K562 (cell line): ENCODE measurements around the gene NUCKS1. TPM values are rescaled to one million over a fixed set of nuclear protein-coding genes. Genes with fewer than 3 reads are reported as not detected.

Experiments
- CC2D1A ChIP-seq: fragments of 450-650 bp; IDR thresholded peaks from 2 replicates; pipeline ENCODE4 v1.6.1; 2017; ENCODE audit warnings: mild to moderate bottlenecking
- CCAR2 ChIP-seq: fragments of 200-400 bp; formaldehyde crosslinking; IDR thresholded peaks from 2 replicates; pipeline ENCODE4 v1.6.1; 2017; ENCODE audit warnings: mild to moderate bottlenecking, low read depth, low read length
- CTBP1 ChIP-seq: fragments of 450-650 bp; IDR thresholded peaks from 2 replicates; pipeline ENCODE4 v1.6.1; 2016; ENCODE audit warnings: borderline replicate concordance
- GATA2 ChIP-seq: sonication (generic); formaldehyde crosslinking; IDR thresholded peaks from 2 replicates; pipeline ENCODE4 v1.4.0; 2020; ENCODE audit warnings: mild to moderate bottlenecking, missing genetic modification reagents
- LARP7 ChIP-seq: fragments of 450-650 bp; IDR thresholded peaks from 2 replicates; pipeline ENCODE4 v1.6.1; 2016
- NELFE ChIP-seq: IDR thresholded peaks from 2 replicates; pipeline ENCODE4 v1.6.1; 2011; ENCODE audit warnings: mild to moderate bottlenecking; ENCODE audit not compliant: insufficient read depth, insufficient read length
- NR2C1 ChIP-seq, 2 experiments: fragments of 450-650 bp; IDR thresholded peaks; 2 replicates each; pipeline ENCODE4 v1.6.1; 2017; ENCODE audit warnings: mild to moderate bottlenecking in 2 of 2, antibody characterized with exemption in 1 of 2, inconsistent platforms in 1 of 2, missing compliant biosample characterization in 1 of 2, missing genetic modification characterization in 1 of 2
- RAD21 ChIP-seq, 2 experiments: fragments of 250-450 bp in 1 of 2; fragments of 450-650 bp in 1 of 2; sonication (Bioruptor Pico) in 1 of 2; formaldehyde crosslinking in 1 of 2; IDR thresholded peaks in 1 of 2; conservative IDR thresholded peaks in 1 of 2; 2 replicates each; pipeline versions ENCODE4 v1.4.0 to v1.8.0; 2020 to 2022; ENCODE audit warnings: mild to moderate bottlenecking in 2 of 2, moderate library complexity in 1 of 2
- RBM15 ChIP-seq: fragments of 200-400 bp; formaldehyde crosslinking; IDR thresholded peaks from 2 replicates; pipeline ENCODE4 v1.6.1; 2018; ENCODE audit warnings: mild to moderate bottlenecking, low read length, moderate library complexity; ENCODE audit not compliant: insufficient read depth
- SP1 ChIP-seq: sonication (generic); formaldehyde crosslinking; IDR thresholded peaks from 2 replicates; pipeline ENCODE4 v1.8.1; 2022; ENCODE audit warnings: mild to moderate bottlenecking, missing genetic modification reagents
- TCFL5 ChIP-seq: fragments of 250-450 bp; sonication (Bioruptor Pico); conservative IDR thresholded peaks from 2 replicates; pipeline ENCODE4 v1.6.1; 2021; ENCODE audit warnings: mild to moderate bottlenecking, moderate library complexity, matching md5 sums
- WHSC1 ChIP-seq: IDR thresholded peaks from one replicate; pipeline ENCODE4 v1.6.1; 2012; ENCODE audit warnings: low read length, control low read depth, inconsistent platforms
- ZEB2 ChIP-seq: fragments of 450-650 bp; IDR thresholded peaks from 2 replicates; pipeline ENCODE4 v1.6.1; 2016
- ZFP36 ChIP-seq: fragments of 150-350 bp; IDR thresholded peaks from 2 replicates; pipeline ENCODE4 v1.6.1; 2018; ENCODE audit warnings: low read length, low read depth; ENCODE audit not compliant: partially characterized antibody
- polyA plus RNA-seq, 8 experiments: library from polyadenylated mRNA; depleted of rRNA in 4 of 8; stranded (reverse) in 5 of 8; unstranded in 3 of 8; fragments of >200 nt; fragmentation: Nextera tagmentation in 2 of 8; fragmentation: Illumina TruSeq in 1 of 8; extraction: Ambion mirVana in 2 of 8; extraction: Trizol in 1 of 8; gene quantifications; 2 replicates each; pipeline versions ENCODE4 v1.2.1 to v1.2.3, GENCODE V29; 2011 to 2014; ENCODE audit warnings: inconsistent platforms in 1 of 8, missing spikeins in 1 of 8
- total RNA-seq, 7 experiments: library from RNA; depleted of rRNA in 6 of 7; stranded (reverse); fragments of >200 nt in 6 of 7; fragmentation: Illumina TruSeq in 2 of 7; extraction: Trizol in 2 of 7; gene quantifications; 2 replicates each; pipeline versions ENCODE4 v1.2.1 to v1.2.3, GENCODE V29; 2011 to 2021; ENCODE audit warnings: low replicate concordance in 1 of 7
- TF ChIP-seq, protein P1 (sequence below), 2 experiments: fragments of 250-450 bp in 1 of 2; fragments of 450-650 bp in 1 of 2; sonication (Bioruptor Pico) in 1 of 2; IDR thresholded peaks; 2 replicates each; pipeline versions ENCODE4 v1.6.1 to v1.8.0; 2016 to 2021; ENCODE audit warnings: mild to moderate bottlenecking in 2 of 2, moderate library complexity in 2 of 2, missing compliant biosample characterization in 1 of 2, missing genetic modification characterization in 1 of 2
- TF ChIP-seq, protein P2 (sequence below): fragments of 250-450 bp; sonication (Bioruptor Pico); IDR thresholded peaks from 2 replicates; pipeline ENCODE4 v1.4.0; 2020
- TF ChIP-seq, protein P3 (sequence below): fragments of 250-450 bp; sonication (Bioruptor Pico); IDR thresholded peaks from 2 replicates; pipeline ENCODE4 v1.8.0; 2021; ENCODE audit warnings: borderline replicate concordance, mild to moderate bottlenecking, moderate library complexity; ENCODE audit not compliant: poor library complexity, severe bottlenecking
- TF ChIP-seq, protein P4 (sequence below), 2 experiments: IDR thresholded peaks; 2 replicates each; pipeline ENCODE4 v1.6.1; 2012; ENCODE audit warnings: improper control_type of control experiment in 2 of 2, low read depth in 2 of 2, low read length in 2 of 2, borderline replicate concordance in 1 of 2
- TF ChIP-seq, protein P5 (sequence below): fragments of 250-450 bp; sonication (Bioruptor Pico); IDR thresholded peaks from 2 replicates; pipeline ENCODE4 v1.5.0; 2021; ENCODE audit warnings: mild to moderate bottlenecking, borderline replicate concordance

NUCKS1 gene
- total and polyA plus RNA-seq, 9 of the 15 experiments (the other 6 are each of a cell fraction or from before 2014, with no cell fraction given) = 66.7 to 244 (median 149) TPM

DNA sequence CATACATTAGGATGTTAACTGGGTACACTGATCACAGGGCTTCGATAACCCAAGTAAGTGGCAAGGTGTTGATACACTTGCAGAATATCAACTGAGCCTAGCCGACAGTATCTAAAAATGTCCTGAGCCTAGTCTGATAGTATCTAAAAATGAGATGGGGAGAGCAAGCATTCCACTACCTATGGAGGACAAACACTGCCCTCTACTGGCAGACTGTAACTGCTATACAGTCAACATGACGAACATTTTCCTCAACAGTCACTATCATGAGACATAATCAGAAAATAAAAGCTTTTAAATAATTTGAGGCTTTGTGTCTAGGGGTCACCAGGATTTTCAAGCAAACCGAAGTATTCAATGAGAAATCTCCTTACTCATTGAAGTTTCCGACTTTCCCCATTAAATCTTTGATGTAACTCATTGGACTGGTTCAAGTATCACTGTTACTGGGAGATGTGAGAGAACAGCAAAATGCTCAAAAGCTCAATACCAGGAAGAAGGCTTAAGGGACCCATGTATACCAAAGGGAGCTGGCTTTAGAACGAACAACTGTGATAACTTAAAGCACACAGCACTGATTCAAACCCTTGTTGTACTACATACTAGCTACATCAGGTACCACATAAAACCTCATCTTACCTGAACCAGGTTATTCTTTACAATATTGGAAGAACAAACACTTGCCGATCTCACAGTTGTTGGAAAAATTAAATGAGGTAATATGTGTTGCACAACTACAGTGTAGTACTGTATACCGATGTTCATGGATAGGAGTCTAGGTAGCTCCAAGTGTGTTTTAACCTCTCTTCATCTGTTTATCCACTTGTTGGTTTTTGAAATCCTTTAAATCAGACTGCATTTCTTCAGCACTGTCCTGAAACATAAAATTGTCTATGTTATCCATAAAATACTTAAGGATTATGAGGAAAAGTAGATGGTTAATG lies 38.6 kb downstream of the NUCKS1 start (continued):
- TF ChIP-seq, protein P1, sequence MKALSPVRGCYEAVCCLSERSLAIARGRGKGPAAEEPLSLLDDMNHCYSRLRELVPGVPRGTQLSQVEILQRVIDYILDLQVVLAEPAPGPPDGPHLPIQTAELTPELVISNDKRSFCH (CRISPR knock-in tag; IDR thresholded peaks at IDR 0.05) = no peak
- TF ChIP-seq, protein P1 (tag; IDR thresholded peaks at IDR 0.05) = 0 out of 2 replicates have a peak, but pooled peaks have one; percentile 43
- TF ChIP-seq CC2D1A = peak; percentile 79
- TF ChIP-seq RBM15 = no peak
- TF ChIP-seq SP1 (CRISPR knock-in tag) = 0 out of 2 replicates have a peak, but pooled peaks have one; percentile 72
- TF ChIP-seq RAD21 (CRISPR knock-in tag; conservative IDR thresholded peaks at IDR 0.05 in 1 of 2, IDR thresholded peaks at IDR 0.05 in 1 of 2) = peak; percentile 99
- TF ChIP-seq, protein P2, sequence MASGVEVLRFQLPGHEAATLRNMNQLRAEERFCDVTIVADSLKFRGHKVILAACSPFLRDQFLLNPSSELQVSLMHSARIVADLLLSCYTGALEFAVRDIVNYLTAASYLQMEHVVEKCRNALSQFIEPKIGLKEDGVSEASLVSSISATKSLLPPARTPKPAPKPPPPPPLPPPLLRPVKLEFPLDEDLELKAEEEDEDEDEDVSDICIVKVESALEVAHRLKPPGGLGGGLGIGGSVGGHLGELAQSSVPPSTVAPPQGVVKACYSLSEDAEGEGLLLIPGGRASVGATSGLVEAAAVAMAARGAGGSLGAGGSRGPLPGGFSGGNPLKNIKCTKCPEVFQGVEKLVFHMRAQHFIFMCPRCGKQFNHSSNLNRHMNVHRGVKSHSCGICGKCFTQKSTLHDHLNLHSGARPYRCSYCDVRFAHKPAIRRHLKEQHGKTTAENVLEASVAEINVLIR (CRISPR knock-in tag) = no peak
- TF ChIP-seq ZEB2 = no peak
- TF ChIP-seq, protein P3, sequence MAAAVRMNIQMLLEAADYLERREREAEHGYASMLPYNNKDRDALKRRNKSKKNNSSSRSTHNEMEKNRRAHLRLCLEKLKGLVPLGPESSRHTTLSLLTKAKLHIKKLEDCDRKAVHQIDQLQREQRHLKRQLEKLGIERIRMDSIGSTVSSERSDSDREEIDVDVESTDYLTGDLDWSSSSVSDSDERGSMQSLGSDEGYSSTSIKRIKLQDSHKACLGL (CRISPR knock-in tag) = no peak
- TF ChIP-seq LARP7 = no peak
- TF ChIP-seq NR2C1 (IDR thresholded peaks at IDR 0.05) = 0 out of 2 replicates have a peak, but pooled peaks have one; percentile 23
- no peak for TF ChIP-seq NR2C1 (tag; IDR thresholded peaks at IDR 0.05)
- no peak for TF ChIP-seq CCAR2
- peak; percentile 84 for TF ChIP-seq GATA2 (CRISPR knock-in tag)
- TF ChIP-seq NELFE = no peak
- TF ChIP-seq CTBP1 = peak; percentile 30; the same call in 1 of the 2 replicates
- TF ChIP-seq ZFP36 = no peak
- TF ChIP-seq, protein P4, sequence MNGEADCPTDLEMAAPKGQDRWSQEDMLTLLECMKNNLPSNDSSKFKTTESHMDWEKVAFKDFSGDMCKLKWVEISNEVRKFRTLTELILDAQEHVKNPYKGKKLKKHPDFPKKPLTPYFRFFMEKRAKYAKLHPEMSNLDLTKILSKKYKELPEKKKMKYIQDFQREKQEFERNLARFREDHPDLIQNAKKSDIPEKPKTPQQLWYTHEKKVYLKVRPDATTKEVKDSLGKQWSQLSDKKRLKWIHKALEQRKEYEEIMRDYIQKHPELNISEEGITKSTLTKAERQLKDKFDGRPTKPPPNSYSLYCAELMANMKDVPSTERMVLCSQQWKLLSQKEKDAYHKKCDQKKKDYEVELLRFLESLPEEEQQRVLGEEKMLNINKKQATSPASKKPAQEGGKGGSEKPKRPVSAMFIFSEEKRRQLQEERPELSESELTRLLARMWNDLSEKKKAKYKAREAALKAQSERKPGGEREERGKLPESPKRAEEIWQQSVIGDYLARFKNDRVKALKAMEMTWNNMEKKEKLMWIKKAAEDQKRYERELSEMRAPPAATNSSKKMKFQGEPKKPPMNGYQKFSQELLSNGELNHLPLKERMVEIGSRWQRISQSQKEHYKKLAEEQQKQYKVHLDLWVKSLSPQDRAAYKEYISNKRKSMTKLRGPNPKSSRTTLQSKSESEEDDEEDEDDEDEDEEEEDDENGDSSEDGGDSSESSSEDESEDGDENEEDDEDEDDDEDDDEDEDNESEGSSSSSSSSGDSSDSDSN (IDR thresholded peaks at IDR 0.05; ENCODE audit: borderline replicate concordance in 1 of 2, low read depth in 2 of 2, low read length in 2 of 2) = no peak
- no peak for TF ChIP-seq TCFL5 (CRISPR knock-in tag)
- TF ChIP-seq, protein P5, sequence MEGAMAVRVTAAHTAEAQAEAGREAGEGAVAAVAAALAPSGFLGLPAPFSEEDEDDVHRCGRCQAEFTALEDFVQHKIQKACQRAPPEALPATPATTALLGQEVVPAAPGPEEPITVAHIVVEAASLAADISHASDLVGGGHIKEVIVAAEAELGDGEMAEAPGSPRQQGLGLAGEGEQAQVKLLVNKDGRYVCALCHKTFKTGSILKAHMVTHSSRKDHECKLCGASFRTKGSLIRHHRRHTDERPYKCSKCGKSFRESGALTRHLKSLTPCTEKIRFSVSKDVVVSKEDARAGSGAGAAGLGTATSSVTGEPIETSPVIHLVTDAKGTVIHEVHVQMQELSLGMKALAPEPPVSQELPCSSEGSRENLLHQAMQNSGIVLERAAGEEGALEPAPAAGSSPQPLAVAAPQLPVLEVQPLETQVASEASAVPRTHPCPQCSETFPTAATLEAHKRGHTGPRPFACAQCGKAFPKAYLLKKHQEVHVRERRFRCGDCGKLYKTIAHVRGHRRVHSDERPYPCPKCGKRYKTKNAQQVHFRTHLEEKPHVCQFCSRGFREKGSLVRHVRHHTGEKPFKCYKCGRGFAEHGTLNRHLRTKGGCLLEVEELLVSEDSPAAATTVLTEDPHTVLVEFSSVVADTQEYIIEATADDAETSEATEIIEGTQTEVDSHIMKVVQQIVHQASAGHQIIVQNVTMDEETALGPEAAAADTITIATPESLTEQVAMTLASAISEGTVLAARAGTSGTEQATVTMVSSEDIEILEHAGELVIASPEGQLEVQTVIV = no peak
- no peak for TF ChIP-seq WHSC1
